Uterus (tissue), 4 donors: ENCODE data around the gene NANP. TPM values are rescaled to one million over a fixed set of nuclear protein-coding genes. Genes with fewer than 3 reads are reported as not detected.

Experiments used
- DNase-seq, 2 donors: peaks; one replicate each; pipeline ENCODE4 v3.0.0-alpha.2; 2019 to 2020
- H3K27ac ChIP-seq, 2 donors: fragments of 200-600 bp; sonication (generic); 1 replicate in 1 of 2; 2 replicates in 1 of 2; pipeline ENCODE4 v1.5.1; 2016 to 2018
- H3K27me3 ChIP-seq, 2 donors: fragments of 200-600 bp; sonication (generic); one replicate each; pipeline ENCODE4 v1.5.1; 2018 to 2019; ENCODE audit warnings: control low read depth in 1 of 2
- H3K36me3 ChIP-seq, 2 donors: fragments of 200-600 bp; sonication (generic); one replicate each; pipeline ENCODE4 v1.5.1; 2019; ENCODE audit warnings: control low read depth in 1 of 2
- H3K4me1 ChIP-seq, 2 donors: fragments of 200-600 bp; sonication (generic); one replicate each; pipeline ENCODE4 v1.5.1; 2018 to 2019; ENCODE audit warnings: control low read depth in 1 of 2
- H3K4me3 ChIP-seq, 2 donors: fragments of 200-600 bp; sonication (generic); 1 replicate in 1 of 2; 2 replicates in 1 of 2; pipeline ENCODE4 v1.5.1; 2018 to 2019; ENCODE audit warnings: mild to moderate bottlenecking in 1 of 2
- H3K9me3 ChIP-seq, 2 donors: fragments of 200-600 bp; sonication (generic); one replicate each; pipeline ENCODE4 v1.5.1; 2019; ENCODE audit warnings: control low read depth in 1 of 2
- POLR2A ChIP-seq, 2 donors: fragments of 450-650 bp; IDR thresholded peaks; one replicate each; pipeline ENCODE4 v1.6.1; 2016; ENCODE audit warnings: antibody characterized with exemption in 2 of 2, mild to moderate bottlenecking in 1 of 2, moderate library complexity in 1 of 2
- intact Hi-C: fragments of 100-400 bp; cut with DNase I; formaldehyde crosslinking; loops from one replicate; pipeline ENCODE4 v1.15.1; 2023; ENCODE audit warnings: low total_unique reads
- total RNA-seq, 4 donors: library from RNA; depleted of rRNA in 3 of 4; stranded (reverse); fragments of >200 nt in 3 of 4; gene quantifications; one replicate each; pipeline versions ENCODE4 v1.1.0 to v1.2.4, GENCODE V29; 2014 to 2023
- TF ChIP-seq, protein P1 (sequence below), 4 experiments: fragments of 200-600 bp in 2 of 4; fragments of 450-650 bp in 2 of 4; sonication (generic) in 2 of 4; IDR thresholded peaks; one replicate each; pipeline ENCODE4 v1.5.1; 2016 to 2019; ENCODE audit warnings: antibody characterized with exemption in 4 of 4, mild to moderate bottlenecking in 2 of 4, moderate library complexity in 1 of 4
- donor health status: DM: yes; HTN: yes; CAD: no.

NANP gene
- total RNA-seq, 4 donors from 2014 or later, result 0.88 to 10.9 (median 4.0) TPM

DNA sequence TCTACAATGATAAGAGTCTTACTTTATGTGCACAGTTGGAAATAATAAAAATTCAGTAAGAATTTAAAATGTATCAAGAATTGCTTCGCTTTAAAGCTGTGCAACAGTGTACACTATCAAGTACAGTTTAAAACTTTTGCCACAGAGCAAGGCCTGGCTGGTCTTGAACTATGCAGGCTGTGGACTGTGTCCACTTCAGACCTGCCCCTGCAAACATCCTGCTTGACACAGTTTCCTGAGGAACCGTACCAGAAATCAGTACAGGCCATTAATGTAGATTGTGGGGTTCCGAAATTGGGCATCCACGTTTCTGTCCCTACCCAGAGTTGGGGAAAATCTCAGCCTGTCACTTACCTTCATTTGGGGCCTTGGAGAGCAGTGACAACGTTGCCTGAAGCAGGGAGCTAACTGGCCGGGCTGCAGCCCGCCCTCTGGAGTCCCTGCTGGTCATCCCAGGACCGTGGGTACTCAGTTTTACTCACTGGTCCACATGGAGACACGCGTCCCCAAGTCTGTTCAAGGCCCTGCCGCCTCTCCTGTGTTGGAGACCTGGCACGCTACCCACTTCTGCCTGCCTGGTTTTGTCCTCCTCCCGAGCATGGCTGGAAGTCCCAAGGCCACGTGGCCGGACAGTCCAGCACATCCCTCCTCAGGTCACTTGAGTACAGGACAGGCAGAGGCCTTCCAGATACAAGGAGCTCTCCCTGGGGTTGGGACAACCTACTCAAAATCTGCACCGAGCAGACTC, 46.9 kb downstream of the NANP start:
- Histone ChIP-seq H3K9me3 (no peaks in the 10 kb centered on the region), H3K4me3 (no peak overlapping the region), H3K27ac (no peak overlapping the region), H3K27me3 (no peaks in the 10 kb centered on the region), H3K4me1 (no peaks in the 10 kb centered on the region), H3K36me3 (no peaks in the 10 kb centered on the region)
- DNase-seq, result no peak
- intact Hi-C loops, result no loop called here
- TF ChIP-seq, protein P1, sequence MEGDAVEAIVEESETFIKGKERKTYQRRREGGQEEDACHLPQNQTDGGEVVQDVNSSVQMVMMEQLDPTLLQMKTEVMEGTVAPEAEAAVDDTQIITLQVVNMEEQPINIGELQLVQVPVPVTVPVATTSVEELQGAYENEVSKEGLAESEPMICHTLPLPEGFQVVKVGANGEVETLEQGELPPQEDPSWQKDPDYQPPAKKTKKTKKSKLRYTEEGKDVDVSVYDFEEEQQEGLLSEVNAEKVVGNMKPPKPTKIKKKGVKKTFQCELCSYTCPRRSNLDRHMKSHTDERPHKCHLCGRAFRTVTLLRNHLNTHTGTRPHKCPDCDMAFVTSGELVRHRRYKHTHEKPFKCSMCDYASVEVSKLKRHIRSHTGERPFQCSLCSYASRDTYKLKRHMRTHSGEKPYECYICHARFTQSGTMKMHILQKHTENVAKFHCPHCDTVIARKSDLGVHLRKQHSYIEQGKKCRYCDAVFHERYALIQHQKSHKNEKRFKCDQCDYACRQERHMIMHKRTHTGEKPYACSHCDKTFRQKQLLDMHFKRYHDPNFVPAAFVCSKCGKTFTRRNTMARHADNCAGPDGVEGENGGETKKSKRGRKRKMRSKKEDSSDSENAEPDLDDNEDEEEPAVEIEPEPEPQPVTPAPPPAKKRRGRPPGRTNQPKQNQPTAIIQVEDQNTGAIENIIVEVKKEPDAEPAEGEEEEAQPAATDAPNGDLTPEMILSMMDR (IDR thresholded peaks at IDR 0.05), result no peak
- TF ChIP-seq POLR2A (IDR thresholded peaks at IDR 0.05), result no peak

DNA sequence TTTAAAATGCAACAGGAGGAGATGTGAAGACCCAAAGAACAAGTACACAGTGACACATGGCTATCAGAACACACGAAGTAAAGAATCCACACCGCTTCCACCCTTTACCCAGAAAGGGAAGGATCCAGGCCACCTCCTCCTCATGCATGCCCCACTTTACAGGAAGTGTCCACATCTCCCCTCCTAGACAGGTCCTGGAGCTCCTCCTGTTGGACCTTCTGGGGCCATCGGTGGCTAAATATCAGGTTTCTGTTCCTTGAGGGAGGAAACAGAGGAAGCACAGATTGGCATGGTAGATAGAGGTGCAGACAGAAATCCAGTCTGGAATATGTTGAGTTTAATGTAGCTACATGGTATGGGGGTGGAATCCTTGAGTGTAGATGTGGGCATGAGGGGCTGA, 49.4 kb downstream of the NANP start:
- no peak for TF ChIP-seq POLR2A (IDR thresholded peaks at IDR 0.05)
- TF ChIP-seq, protein P1 (IDR thresholded peaks at IDR 0.05), result no peak
- H3K4me1 ChIP-seq, result no peaks in the 10 kb centered on the region
- H3K27me3 ChIP-seq, result no peaks in the 10 kb centered on the region
- no peak overlapping the region for H3K4me3 ChIP-seq
- intact Hi-C loops, result no loop called here
- H3K36me3 ChIP-seq, result no peaks in the 10 kb centered on the region
- H3K27ac ChIP-seq, result no peak overlapping the region
- no peak for DNase-seq
- no peaks in the 10 kb centered on the region for H3K9me3 ChIP-seq

DNA sequence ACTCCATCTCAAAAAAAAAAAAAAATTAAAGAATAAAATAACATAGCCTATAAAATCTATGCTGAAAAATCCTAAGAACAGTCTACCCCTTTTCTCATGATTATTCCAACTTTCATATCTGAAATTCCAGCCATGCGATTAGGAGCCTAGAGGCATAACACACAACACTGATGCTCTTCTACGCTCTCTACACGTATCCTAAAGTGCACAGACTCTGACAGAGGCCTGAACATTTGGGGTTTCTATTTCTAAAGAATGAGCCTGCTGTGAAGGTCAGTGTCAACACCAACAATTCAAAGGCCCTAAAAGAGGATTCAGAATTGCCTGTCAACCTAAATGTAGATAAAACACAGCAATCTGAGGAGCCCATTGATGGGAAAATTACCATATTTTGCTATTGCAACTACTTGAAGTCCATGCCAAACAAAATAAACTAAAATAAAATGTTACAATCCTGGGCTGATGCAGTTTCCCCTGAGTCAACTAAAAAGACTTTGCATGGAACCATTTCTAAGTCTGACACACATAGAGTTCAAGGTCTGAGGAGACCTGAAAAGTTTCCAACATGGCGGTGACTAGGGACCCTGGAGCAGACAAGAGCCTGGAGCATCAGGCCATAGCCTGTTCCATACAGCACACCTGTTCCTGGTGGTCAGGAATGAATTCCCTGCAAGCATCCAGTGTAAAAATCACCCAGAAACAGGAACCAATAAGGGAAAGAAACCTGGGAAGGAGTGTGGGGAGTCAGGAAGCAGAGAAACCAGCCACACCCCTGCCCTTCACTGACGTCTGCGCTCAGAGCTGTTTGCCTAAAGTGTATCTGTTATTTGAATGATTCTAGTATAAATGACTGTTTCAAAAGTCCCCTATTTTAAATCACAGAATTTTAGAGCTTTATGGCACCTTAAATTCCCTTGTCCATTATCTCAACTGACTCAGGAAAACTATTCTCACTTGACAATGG, 50.2 kb downstream of the NANP start:
- intact Hi-C loops, result no loop called here
- Histone ChIP-seq H3K36me3 (no peaks in the 10 kb centered on the region), H3K9me3 (no peaks in the 10 kb centered on the region), H3K4me3 (no peak overlapping the region), H3K27me3 (no peaks in the 10 kb centered on the region), H3K4me1 (no peaks in the 10 kb centered on the region), H3K27ac (no peak overlapping the region)
- no peak for DNase-seq
- TF ChIP-seq, protein P1 (IDR thresholded peaks at IDR 0.05), result no peak
- no peak for TF ChIP-seq POLR2A (IDR thresholded peaks at IDR 0.05)

DNA sequence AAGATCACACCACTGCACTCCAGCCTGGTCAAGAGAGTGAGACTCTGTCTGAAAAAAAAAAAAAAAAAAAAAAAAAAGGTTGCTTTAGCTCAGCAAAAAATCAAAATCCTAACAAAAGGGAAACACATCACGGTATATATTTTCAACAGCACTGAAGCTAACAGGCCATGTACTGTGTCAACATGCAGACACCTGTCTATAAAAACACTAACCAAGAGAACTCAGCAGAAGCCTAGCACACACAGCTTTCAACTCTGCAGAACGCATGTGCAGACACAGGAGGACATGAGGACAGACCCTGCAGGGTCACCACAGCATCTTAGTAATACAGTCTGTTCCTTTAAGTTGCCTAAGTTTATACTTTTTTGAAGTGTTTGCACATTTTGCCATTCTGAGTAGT, 52.0 kb downstream of the NANP start:
- Histone ChIP-seq H3K4me1 (no peaks in the 10 kb centered on the region), H3K9me3 (no peaks in the 10 kb centered on the region), H3K4me3 (no peak overlapping the region), H3K36me3 (no peaks in the 10 kb centered on the region), H3K27ac (no peak overlapping the region), H3K27me3 (no peaks in the 10 kb centered on the region)
- intact Hi-C loops, result no loop called here
- TF ChIP-seq, protein P1 (IDR thresholded peaks at IDR 0.05), result no peak
- TF ChIP-seq POLR2A (IDR thresholded peaks at IDR 0.05), result no peak
- DNase-seq, result no peak

DNA sequence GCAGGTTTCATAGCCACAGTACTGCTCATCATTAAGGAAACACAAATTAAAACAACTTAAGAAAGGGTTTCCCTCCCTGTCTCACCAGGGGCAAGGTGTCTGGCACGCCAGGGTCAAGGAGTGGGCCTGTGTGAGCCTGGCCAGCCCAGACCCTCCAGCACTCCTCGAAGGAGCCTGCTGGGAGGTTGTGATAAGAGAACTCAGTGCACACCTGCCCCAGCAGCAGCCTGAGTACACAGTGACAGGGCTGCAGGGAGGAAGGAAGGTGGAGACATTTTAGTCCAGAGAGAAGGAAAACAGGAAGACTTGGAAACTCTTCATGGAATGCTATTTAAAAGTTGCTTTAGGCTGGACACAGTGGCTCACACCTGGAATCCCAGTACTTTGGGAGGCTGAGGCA, 52.6 kb downstream of the NANP start:
- H3K4me3 ChIP-seq, result no peak overlapping the region
- intact Hi-C loops, result no loop called here
- no peaks in the 10 kb centered on the region for H3K9me3 ChIP-seq
- TF ChIP-seq, protein P1 (IDR thresholded peaks at IDR 0.05), result no peak
- TF ChIP-seq POLR2A (IDR thresholded peaks at IDR 0.05), result no peak
- H3K4me1 ChIP-seq, result no peaks in the 10 kb centered on the region
- no peak for DNase-seq
- H3K36me3 ChIP-seq, result no peaks in the 10 kb centered on the region
- no peak overlapping the region for H3K27ac ChIP-seq
- no peaks in the 10 kb centered on the region for H3K27me3 ChIP-seq
